Inferior parietal cortex (tissue), 1 donor: ENCODE measurements around the gene PPAT.
"Not testable (repeated sequence)": the region's sequence is repeated elsewhere in the genome, so short reads cannot be mapped to it uniquely, and the experiment has no call there.

Experiments used
- DNase-seq: peaks from one replicate; pipeline ENCODE4 v3.0.0-alpha.2; 2016; ENCODE audit errors: extremely low spot score

PPAT gene

DNA sequence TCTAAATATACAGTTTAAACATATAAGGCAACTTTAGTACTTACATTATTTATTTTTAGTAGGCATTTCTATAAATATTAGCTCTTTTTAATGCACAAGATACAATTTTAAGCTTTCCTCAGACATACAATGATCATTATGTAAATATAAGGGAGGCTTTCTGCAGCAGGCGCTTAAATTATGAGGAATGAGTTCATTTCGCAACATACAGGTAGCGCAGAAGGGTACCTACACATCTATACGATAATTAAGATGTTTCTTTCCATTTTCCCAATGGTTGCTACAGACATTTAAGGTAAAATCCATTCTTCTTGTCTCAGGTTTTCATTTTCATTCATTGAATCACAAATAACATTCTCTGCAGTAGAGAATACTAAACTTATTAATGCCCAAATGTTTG lies 49.3 kb downstream of the PPAT start:
- DNase-seq, result no peak

DNA sequence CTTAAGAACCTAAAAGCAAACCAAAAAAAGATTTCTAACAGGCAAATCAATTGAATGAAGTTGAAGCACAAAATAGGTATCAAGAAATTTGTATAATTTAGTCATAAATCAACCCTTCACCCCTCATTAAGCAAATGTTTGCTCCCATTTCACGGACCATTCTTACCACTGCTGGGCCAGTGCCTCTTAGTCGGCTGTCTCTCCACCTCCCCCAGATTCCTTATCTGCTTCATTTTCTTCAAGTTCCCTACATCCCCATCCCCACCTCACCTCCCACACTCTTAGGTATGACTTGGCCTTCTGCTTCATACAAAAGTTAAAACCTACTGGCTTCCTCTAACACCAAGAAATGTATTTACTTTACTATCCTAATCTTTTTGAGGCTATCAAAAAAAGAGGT lies 60.0 kb downstream of the PPAT start:
- no peak for DNase-seq

DNA sequence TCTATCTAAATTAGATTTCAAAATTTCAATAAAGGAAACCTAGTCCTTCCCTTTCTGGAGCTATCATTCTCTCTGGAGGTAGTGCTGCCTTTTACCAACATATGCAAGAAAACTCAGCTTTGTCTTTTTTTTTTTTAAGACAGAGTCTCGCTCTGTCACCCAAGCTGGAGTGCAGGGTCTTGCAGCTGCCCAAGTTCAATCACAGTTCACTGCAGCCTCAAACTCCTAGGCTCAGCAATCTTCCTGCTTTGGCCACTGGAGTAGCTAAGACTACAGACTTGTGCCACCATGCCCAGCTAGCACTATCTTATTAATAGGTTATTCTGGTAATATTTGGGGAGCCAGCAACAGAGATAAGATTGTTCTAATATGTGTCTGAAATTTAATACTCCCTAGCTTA lies 60.5 kb downstream of the PPAT start:
- no peak for DNase-seq

DNA sequence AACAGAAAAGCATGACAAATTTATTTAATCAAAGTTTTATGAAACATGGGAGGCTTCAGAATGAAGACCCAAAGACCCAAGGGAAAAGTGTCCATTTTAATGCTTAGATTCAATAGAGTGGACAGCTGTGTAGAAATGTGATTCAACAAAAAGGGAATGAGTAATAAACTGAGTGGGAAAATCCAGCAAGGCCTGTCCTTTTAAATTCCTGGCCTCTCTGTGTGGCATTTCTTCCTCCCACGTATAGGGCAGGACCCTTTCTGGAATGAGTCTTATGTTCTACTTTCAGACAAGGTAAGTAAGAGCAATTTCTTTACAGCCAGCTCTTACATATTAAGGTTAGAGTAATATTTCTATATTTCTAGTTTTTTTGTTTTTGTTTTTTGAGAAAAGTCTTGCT lies 62.6 kb downstream of the PPAT start:
- no peak for DNase-seq

DNA sequence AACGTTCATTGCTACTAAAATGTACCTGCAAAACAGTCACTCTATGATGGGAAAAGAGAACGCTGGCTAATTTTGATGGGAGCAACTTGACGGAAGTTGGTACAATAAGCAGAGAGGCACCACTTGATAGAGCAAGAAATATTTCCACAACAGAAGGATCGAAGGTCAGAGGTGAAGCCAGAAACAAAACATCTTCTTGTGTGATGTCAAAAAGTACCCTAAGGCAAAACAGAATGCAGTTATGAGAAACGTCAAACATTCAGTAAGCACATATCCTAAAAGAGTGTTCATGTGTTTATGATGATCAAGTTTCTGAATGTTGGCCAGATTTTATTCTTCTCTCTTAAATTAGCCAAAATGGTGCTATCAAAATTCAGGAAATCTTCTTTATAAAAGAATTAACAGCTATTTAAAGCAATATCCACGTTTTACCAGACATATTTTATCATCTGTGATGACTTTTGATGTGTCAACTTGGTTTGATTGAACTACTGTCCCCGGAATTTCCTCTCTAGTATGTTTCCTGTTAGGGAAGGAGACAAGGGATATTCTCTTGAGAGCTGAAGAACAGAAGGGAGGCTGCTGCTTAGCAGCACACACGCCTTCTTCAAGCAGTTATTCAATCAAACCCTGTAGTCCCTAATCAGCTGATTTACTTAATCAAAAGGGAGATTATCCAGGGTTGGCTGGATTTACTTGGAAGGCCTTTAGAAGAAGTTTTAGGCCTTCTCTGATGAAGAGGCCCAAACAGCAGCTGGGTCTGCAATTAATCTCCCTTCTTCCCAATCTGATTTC lies 63.8 kb downstream of the PPAT start:
- DNase-seq, result no peak

DNA sequence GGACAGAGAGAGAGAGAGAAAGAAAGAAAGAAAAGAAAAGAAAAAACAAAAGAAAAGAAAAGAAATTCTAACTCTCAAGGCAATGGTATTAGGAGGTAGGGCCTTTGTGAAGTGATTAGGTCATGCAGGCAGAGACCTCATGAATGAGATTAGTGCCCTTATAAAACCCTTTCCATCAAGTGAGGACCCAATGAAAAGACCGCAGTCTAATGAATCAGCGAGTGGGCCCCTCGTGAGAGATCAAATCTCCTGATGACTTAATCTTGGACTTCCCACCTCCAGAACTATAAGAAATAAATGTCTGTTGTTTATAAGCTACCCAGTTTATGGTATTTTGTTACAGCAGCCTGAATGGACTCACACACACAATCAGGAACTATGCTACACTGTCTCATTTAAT lies 65.0 kb downstream of the PPAT start:
- DNase-seq, result no peak

DNA sequence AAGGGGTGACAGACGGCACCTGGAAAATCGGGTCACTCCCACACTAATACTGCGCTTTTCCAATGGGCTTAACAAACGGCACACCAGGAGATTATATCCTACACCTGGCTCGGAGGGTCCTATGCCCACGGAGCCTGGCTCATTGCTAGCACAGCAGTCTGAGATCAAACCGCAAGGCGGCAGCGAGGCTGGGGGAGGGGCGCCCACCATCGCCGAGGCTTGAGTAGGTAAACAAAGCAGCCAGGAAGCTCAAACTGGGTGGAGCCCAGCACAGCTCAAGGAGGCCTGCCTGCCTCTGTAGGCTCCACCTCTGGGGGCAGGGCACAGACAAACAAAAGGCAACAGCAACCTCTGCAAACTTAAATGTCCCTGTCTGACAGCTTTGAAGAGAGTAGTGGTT lies 72.4 kb downstream of the PPAT start:
- DNase-seq, result not testable (repeated sequence)

DNA sequence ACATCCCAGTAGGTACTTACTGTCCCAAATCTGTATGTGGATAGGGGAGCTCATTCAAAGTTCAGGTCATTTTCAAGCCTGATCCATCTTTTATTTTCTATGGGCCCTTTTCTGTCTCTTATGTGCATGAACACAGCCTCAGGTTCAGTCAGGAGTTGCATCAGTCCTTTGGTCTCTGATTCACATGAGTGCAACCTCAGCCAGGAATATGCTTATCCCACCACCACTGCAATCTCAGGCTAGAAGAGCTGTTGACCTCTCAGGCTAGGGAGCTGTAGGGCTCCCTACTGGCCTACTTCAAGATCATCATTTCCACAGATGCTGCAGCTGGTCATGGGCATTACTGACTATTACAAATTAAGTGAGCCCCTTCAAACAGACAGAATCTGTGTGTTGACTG lies 75.3 kb downstream of the PPAT start:
- DNase-seq, result no peak

DNA sequence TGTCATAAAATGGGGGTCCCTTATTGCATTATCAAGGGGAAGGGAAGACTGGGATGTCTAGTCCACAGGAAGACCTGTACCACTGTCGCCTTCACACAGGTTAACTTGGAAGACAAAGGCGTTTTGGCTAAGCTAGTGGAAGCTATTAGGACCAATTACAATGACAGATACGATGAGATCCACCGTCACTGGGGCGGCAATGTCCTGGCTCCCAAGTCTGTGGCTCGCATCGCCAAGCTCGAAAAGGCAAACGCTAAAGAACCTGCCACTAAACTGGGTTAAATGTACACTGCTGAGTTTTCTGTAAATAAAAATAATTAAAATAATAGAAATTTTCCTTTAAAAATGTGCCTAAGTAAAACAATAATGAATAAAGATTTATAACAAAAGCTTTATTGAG lies 78.8 kb downstream of the PPAT start:
- no peak for DNase-seq

DNA sequence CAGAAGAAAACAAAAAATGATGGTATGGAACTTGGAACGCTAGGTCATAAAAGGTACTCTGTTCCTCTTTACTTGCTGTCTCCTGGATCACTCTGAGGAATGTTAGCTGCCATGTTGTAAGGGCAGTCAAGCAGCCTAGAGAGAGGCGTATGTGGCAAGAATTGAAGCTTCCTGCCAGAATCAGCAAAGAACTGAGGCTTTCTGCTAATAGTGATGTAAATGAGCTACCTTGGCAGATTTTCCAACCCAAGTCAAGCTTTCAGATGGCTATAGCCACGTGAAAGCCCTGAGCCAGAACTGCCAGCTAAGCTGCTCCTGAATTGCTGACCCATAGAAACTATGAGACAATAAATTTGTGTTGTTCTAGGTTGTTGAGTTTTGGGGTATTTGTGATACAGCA lies 86.8 kb downstream of the PPAT start:
- DNase-seq, result no peak

DNA sequence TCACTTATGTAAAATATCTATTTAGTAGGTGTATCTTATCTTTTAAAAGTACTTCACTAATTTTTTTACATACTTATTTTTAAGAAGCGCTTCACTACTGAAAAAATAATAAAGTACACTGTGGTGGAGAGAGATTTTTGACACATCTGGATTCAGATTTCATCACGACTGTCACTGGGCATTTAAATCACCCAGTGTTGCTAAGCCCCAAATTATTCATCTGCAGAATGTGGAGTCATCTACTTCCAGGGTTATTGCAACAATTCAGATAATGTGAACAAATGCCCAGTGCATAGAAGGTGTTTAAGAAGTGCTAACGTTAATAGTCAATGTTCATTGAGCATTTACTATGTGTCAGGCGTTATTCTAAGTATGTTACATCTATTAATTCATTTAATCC lies 90.0 kb downstream of the PPAT start:
- no peak for DNase-seq
